NCI-H446 treated with DMSO at 0.1 percent for 48 hours (cell line): Measurements from ENCODE around the gene KIF11.
"Not testable (repeated sequence)": the region's sequence is repeated elsewhere in the genome, so short reads cannot be mapped to it uniquely, and the experiment has no call there.

Experiments used
- DNase-seq: peaks from one replicate; lab custom pipeline; 2025; lab: John Stamatoyannopoulos, UW

KIF11 gene

GRCh38 chr10:92590623-92591549, 2.0 kb upstream of the KIF11 start:
- no peak for DNase-seq

DNA sequence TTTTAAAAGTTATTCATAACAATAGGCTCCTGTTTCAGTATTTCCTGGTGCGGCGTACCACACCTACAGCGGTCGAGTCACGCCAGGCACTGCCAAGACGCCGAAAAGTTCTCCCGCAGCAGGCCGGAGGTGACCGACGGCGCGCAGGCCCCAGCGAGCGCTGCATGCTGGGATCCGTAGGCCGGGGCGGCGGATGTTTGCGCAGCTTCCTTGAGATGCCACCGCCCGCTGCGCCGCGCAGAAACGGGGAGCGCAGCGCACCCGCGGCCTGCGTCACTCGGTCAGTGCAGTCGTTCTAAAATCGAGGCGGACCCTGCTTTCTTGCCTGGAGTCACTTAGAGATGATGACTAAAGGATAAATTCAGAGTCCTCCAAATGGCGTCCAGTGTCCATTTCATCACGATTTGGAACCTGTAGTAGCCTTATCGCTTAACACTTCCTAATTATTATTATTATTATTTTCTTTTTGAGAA, 1.3 kb upstream of the KIF11 start:
- DNase-seq = peak; percentile 39

GRCh38 chr10:92593619-92594588, 974 bp downstream of the KIF11 start:
- no peak for DNase-seq

GRCh38 chr10:92595505-92595904, 2.6 kb downstream of the KIF11 start:
- no peak for DNase-seq

DNA sequence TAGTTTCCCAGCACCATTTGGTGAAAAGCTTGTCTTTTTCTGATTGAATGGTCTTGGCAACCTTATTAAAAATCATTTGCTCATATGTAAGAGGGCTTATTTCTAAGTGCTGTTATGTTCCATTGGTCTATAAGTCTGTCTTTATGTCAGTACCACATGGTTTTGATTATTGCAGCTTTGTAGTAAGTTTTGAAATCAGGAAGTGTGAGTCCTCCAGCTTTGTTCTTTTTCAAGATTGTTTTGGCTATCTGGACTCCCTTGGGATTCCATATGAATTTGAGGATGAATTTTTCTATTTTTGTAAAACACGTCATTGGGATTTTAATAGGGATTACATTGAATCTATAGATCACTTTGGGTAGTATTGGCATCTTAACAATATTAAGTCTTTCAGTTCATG, 5.4 kb downstream of the KIF11 start:
- no peak for DNase-seq

DNA sequence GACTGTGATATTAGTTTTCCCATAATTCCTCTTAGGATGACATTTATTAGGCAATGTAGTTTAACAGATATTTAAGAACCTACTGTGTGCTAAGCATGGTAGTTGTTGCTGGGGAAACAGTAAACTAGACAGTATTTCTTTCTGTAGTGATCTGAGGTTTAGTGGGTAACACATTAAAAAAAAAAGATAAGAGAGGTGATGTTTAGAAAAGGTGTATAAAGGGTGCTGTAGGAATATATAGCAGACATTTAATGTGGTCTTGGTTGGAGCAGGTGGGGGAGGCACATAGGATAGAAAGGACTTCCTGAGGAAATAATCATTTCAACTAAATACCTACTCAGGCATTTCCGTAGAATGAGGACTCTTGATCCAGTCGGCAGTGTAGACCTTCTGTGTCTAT, 11.9 kb downstream of the KIF11 start:
- DNase-seq = no peak

- no peak for DNase-seq
Observed at GRCh38 chr10:92615515-92615914, 22.6 kb downstream of the KIF11 start.

DNA sequence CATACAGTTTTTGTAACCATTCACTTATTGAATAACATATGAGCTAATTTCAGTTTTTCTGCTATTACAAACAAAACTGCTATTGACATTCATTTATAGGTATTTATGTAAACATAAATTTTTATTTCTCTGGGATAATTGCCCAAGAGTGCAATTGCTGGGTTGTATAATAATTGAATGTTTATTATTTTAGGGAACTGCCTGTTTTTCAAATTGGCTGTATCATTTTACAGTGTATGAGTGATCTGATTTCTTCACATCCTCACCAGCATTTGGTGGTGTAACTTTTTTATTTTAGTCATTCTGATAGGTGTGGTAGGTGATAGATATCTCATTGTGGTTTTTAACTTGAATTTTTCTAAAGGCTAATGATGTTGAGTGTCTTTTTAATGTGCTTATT, 26.4 kb downstream of the KIF11 start:
- no peak for DNase-seq

- no peak for DNase-seq
Observed at GRCh38 chr10:92627845-92628480, 35.0 kb downstream of the KIF11 start.

GRCh38 chr10:92629945-92630344, 37.0 kb downstream of the KIF11 start:
- no peak for DNase-seq

DNA sequence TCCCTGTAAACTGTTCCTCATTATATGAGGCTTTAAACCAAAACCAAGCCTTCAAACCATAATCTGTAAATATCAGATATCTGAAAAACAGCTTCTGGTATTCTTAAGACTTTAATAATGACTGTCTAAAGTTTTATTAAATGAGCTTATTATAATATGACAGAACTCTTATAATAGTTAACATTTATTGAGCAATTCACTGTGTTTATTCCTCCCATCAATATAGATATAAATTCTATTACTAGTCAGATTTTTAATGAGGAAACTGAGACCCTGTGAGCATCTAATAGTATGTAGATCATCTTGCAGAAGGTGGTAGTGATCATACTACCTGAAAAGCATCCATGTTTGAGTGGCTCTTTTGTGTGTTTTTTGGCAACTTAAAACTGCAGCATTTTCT, 45.1 kb downstream of the KIF11 start:
- DNase-seq = no peak

- DNase-seq = no peak
Observed at GRCh38 chr10:92640107-92640506, 47.2 kb downstream of the KIF11 start.

DNA sequence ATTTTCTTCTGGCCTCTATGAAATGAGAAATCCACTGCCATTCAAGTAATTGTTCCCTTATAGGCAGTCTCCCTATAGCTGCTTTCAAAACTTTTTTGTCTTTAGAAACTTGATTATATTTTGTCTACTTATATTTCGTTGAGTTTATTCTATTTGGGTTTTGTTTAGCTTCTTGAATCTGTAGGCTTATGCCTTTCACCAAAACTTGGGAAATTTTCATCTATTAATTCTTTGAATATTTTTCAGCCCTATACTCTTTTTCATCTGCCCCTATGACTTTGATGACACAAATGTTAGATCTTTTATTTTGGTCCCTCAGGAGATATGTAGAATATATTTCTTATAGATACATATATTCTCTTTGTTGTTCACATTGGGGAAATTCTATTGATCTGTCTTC, 48.6 kb downstream of the KIF11 start:
- DNase-seq = no peak

- DNase-seq = no peak
Observed at GRCh38 chr10:92644921-92645320, 52.0 kb downstream of the KIF11 start.

- not testable (repeated sequence) for DNase-seq
Observed at GRCh38 chr10:92650864-92651263, 57.9 kb downstream of the KIF11 start.

- no peak for DNase-seq
Observed at GRCh38 chr10:92655426-92655825, 62.5 kb downstream of the KIF11 start.

- DNase-seq = no peak
Observed at GRCh38 chr10:92656266-92656961, 63.5 kb downstream of the KIF11 start.

DNA sequence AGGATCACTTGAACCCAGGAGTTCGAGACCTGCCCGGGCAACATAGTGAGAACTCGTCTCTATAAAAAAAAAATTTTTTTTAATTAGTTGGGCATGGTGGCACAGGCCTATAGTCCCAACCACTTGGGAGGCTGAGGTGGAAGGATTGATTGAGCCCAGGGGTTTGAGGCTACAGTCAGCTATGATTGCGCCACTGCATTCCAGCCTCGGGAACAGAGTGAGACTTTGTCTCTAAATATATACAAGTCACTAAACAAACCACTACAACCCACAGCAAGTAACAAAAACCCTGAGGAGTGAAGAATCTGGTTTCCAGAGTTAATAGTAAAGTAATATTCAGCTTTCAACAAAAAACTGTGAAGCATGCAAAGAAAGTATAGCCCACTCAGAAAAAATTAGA, 64.1 kb downstream of the KIF11 start:
- no peak for DNase-seq

DNA sequence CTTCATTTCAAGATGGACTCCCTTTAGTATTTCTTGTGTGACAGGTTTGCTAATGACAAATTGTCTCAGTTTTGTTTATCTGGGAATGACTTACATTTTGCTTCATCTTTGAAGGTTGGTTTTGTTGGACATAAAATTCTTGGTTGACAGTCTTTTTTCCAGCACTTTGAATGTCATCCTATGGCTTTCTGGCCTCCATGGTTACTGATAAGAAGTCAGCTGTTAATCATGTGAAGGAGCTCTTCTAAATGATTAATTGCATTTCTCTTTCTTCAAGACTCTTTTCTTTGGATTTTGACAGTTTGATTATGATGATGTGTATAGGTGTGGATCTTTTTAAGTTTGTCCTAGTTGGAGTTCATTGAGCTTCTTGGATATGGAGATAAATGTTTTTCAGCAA, 69.9 kb downstream of the KIF11 start:
- no peak for DNase-seq

- no peak for DNase-seq
Observed at GRCh38 chr10:92664322-92664721, 71.4 kb downstream of the KIF11 start.

GRCh38 chr10:92667078-92667477, 74.1 kb downstream of the KIF11 start:
- no peak for DNase-seq

- no peak for DNase-seq
Observed at GRCh38 chr10:92677708-92678107, 84.8 kb downstream of the KIF11 start.
